IPS-NIHi11 (cell line): ENCODE measurements around the gene LIAS.
A peak's percentile ranks its signal among the peaks of the same experiment; 100 is the strongest.
"Not testable (repeated sequence)": the region's sequence is repeated elsewhere in the genome, so short reads cannot be mapped to it uniquely, and the experiment has no call there.

ENCODE experiments used
- DNase-seq: peaks from one replicate; pipeline ENCODE4 v3.0.0; 2012; ENCODE audit warnings: mixed read lengths, low spot score

Gene LIAS

DNA sequence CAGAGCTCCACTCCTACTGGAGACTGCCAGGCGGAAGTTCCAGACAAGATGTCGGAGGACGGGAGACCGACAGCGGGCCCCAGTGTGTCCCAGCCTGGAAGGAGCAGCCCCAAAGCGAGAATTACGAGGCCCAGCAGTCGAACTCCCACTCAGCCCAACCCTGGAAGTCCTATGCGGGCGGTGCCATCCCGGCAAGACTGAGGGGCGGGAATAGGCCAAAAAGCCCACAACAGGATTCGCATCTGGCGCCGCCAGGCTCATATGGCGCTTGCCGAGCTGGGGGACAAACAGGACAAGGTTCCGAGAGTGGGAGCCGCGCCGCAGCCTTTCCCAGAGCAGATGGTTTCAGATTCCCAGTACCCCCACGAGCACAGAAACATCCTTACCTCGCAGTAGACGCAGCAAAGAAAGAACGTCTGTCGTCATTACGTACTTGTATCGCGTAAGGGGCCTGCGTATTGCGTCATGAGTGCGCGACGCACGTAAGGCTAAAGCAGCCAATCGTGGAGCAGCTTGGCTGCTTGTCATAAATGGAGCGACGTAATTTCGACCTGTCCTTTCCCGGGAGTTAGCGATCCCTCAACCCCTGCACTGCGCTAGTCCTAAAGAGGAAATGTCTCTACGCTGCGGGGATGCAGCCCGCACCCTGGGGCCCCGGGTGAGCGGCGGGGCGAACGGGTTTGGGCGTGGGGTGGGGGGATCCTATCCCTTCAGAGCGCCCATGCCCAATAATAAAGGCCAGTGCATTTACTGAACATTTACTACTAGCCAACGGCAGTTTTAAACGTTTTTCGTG is at the start of gene LIAS, which contains the start of gene RPL9:
Gene LIAS, plus strand, starts transcription at position 552 of the 796 bp plus-strand sequence. Its CDS starts 62 bp downstream, at position 614.
Gene RPL9, minus strand, starts transcription at position 418 of the 796 bp plus-strand sequence. CDS start 483 bp downstream, outside the sequence.
- peak; percentile 100 for DNase-seq

GRCh38 chr4:39410415-39410814 is 48.4 kb upstream of the LIAS start:
- no peak for DNase-seq

- DNase-seq: not testable (repeated sequence)
Observed at GRCh38 chr4:39411561-39411960, 47.3 kb upstream of the LIAS start.

DNA sequence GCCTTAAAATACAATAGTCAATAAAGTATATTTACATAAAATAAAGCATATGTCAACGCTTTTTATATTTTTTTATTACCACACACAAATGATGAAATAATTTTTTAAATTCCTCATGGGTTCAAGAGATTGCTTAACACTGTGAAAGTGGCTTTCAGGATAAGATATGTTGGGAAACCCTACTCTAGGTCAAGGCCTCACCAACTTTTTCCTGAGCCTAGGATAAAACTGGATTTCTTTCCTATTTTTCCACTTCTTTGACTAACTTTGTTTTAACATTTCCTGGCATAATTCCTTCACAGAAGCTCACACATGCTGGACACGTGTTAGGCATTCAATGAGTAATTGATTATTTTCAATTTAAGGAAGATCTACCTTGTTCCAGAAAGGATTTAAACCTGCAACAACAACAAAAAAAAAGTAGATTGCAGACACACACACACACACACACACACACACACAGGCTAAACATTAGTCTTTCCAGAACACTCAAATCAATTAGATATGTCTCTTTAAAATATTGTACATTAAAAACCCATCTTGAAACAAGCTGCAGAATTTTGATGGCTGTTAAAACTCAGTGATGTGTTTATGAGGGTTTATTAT is 43.1 kb upstream of the LIAS start:
- DNase-seq: no peak

GRCh38 chr4:39422247-39422646 is 36.6 kb upstream of the LIAS start:
- DNase-seq: no peak

- not testable (repeated sequence) for DNase-seq
Observed at GRCh38 chr4:39425297-39425696, 33.6 kb upstream of the LIAS start.

DNA sequence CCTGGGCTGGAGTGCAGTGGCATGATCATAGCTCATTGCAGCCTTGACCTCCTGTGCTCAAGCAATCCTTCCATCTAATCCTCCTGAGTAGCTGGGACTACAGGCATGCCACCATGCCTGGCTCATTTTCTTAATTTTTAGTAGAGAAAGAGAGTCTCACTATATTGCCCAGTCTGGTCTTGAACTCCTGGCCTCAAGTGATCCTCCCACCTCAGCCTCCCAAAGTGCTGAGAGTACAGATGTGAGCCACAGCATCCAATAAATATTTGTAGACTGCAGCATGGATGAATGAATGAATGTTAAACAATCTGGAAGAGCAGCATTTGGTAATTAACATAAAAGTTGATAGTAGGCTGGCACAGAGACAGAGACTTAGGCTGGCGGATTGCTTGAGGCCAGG is 32.1 kb upstream of the LIAS start:
- DNase-seq: no peak

DNA sequence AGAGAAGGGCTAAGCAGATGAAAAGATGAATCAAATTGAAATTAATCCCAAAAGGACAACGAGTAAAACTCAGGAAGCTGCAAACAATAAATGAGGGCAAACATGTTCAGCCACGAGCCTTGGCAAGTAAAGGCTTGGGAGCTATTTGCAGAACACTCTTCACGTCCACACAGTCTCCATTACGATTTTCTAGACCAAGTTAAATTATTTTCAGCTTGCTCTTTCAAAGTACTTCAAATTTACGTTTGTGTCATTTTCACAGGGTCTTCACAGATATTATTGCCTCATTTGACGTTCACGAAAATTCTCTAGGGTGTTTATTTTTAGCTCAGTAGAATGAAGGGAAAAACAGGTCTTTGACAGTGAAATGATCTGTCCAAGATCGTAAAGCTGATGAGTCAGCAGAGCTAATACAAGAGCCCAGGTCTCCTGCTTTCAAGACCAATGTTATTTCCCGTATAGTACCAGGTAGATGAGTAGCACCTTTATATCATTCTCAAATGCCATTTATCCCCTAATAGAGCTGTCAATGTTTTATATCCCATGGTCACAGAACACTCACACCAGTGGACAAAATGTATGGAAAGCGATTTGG is 31.2 kb upstream of the LIAS start:
- DNase-seq: no peak

- no peak for DNase-seq
Observed at GRCh38 chr4:39429476-39430334, 29.2 kb upstream of the LIAS start.

GRCh38 chr4:39433878-39434492 is 24.9 kb upstream of the LIAS start:
- DNase-seq: no peak

DNA sequence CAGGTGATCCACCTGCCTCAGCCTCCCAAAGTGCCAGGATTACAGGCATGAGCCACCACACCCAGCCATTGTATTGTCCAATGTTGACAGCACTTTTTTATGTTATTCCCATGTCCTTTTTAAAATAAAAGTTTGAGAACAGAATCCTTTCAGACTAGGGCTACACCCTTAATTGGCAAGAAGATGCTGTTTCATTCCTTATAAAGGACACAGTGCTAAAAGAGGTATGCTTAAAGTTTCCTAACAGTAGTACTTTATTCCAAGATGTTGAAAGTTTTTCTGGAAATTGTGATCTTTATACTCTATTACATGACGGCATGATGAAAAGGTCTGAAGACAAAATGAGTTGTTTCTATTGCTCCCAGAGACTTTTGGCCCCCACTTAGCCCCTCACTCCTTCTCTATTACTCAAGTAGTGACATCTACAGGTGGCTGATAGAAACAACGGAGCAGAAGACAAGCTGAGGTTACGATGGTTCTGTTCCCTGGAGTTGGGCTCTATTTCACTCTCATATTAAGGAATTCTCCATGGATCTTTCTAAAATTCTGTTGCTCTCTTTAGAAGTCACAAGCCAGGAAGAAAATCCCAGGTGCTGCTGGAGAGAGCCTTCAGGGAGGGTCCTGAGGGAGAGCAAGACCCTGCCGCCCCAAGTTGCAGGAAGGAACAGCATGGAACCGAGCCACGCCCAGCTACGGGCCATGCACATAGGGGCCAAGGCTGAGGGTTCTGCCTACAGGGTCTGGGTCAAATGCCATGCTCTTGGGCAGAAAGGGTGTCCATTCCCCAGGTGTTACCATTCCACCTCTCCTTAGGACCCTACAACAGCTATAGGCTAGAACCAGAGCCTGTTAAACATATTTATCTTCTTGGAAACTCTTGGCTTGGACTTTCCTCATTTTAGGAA is 22.9 kb upstream of the LIAS start:
- peak; percentile 23 for DNase-seq

DNA sequence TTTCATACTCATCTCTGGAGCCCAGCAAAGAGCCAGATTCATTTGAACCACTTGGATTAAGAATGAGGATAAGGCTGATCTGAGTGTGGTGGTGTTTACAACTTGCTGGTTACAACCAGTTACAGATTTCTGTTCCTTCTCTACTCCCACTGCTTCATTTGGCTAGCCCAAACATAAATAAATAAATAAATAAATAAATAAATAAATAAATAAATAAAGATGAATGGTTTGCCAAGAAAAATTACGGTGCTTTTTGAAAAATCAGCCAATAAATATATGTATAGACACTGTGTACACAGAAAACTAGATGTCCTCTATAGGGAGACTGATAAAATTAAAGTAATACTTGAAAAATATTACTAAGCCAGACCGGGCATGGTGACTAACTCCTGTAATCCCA is 17.3 kb upstream of the LIAS start:
- no peak for DNase-seq

DNA sequence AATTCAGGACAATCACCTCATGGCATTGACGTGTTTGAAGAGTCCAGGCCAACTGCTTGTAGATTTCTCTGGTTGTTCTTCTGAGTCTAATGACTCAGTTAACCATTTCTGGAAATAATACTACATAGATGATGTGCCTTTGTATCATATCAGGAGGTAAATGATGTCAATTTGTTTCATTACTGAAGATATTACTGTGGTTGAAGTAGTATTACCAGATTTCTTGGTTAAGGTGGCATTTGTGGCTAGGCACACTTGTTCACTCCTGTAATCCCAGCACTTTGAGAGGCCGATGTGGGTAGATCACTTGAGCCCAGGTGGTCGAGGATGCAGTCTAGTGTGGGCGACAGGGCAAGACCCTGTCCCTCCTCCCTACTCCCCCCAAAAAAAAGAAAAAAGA is 15.9 kb upstream of the LIAS start:
- DNase-seq: no peak

DNA sequence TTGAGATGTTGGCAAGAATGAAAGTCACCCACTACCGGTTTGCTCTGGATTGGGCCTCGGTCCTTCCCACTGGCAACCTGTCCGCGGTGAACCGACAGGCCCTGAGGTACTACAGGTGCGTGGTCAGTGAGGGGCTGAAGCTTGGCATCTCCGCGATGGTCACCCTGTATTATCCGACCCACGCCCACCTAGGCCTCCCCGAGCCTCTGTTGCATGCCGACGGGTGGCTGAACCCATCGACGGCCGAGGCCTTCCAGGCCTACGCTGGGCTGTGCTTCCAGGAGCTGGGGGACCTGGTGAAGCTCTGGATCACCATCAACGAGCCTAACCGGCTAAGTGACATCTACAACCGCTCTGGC is 12.4 kb upstream of the LIAS start:
- no peak for DNase-seq

GRCh38 chr4:39446842-39447573 is 11.8 kb upstream of the LIAS start:
- peak; percentile 67 for DNase-seq

DNA sequence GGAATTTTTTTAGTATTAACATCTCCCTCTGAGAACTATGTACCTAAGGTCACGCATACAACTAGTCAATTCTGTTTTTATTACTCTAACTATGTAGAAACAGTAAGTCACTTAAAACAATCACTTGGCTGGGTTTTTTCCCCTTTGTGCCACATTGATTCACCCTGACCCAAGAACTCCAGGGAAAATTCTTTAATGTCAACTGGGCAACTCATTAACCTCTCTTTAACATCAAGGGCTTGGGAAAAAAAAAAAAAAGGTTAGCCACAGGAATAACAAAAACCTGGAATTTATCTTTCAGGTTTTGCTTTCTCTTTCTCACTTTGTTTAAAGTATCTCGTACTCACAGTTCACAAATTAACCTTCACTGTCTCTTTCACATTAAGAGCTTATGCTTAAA is 8.2 kb upstream of the LIAS start:
- no peak for DNase-seq

GRCh38 chr4:39451423-39452023 is 7.3 kb upstream of the LIAS start:
- no peak for DNase-seq

DNA sequence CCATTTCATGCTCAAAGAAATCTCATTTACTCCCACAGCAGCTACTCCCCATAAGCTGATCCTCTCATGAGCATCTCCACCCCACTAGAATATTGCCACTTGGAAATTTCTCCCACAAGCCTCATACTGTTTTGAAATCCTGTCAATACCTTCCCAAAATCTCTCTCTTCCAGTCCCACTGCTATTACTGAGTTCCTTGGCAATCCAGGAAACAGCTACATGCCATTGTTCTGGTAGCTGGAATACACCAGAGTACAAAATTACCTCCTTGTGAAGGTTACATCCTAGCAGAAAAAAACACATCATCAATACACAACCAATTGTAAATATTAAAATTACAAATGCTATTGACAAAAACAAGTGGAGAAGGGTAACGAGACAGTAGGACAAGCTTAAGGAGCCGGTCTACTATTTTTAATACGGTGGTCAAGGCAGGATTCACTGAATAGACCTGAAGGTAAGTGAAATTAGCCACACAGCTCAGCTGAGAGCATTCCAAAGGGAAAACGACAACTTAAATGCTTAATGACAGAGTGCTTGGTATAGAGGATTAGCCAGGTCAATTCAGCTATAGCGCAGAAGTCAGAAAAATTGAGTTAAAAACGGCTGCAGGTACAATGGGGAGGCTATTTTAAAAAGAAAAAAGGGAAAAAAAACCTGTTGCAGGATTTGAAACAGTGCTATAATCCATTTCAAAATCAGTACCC is 6.5 kb upstream of the LIAS start:
- DNase-seq: no peak
